Hematopoietic multipotent progenitor cell (in vitro differentiated cells): ENCODE data around the gene SPOCK1. TPM values are rescaled to one million over a fixed set of nuclear protein-coding genes. Genes with fewer than 3 reads are reported as not detected.

Experiments
- DNase-seq, 3 donors: peaks; one replicate each; pipeline ENCODE4 v3.0.0-alpha.2; 2011 to 2015; ENCODE audit warnings: low read depth in 2 of 3, low spot score in 2 of 3
- total RNA-seq: library from RNA; depleted of rRNA; stranded (reverse); fragments of >200 nt; gene quantifications from one replicate; pipeline ENCODE4 v1.2.3, GENCODE V29; 2012

The SPOCK1 gene
- total RNA-seq, 1 donor = under 0.01 TPM

DNA sequence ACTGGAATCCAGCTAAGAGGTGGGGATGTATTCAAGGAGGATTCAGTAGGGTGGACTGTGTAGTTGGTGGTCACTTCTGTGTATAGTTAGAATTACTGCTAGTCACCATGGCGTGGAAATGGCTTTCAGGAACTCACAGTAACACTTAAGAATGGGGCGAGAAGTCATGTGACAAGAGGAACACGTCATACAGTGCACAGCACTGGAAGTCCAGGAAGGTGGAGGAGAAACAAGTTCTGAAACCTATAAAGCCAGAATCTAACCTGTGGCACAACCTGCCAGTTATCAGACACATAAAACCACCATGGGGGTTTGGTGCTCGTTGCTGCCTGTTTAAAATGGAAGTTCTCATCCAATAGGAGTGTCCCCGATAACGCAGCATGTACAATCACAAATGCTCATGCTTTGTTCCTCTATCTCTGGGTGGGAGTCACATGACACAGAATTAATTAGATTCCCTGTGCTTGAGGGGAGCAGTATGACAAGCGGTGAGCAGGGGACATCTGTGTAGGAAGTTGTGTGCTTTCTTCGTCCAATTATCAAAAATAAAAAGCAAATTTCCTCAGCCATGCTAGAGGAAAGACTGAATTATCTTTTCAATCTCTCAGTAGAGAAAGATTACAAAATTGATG lies 193.0 kb downstream of the SPOCK1 start:
- no peak for DNase-seq

DNA sequence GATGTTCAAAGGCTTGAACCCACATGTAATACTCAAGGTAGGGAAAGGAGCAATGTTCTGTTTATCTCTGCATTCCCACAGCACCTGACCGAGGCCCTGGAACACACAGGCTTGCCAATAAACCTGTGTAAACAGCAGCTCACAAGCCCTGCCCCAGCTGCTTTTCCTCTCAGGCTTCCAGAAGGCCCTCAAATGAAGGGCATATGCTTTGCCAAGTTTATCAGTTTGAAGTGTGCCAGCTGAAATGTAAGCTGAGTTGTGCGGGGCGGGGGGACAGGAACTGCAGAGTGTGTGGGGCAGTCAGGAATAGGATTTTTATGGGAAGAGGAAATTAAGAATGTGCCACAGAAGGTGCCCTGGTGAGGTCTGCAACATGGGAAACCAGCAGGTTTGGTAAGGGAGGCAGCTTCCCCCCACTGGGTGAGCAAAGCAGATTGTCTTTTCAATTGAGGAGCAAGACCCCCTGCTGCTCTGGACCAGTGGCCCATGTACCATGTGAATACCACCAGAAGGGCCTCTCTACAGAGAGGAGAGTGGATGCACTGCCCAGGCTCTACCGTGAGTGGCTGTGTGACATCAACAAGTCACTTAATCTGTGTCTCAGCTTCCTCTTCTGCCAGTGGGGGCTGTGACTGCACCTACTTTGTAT lies 194.8 kb downstream of the SPOCK1 start:
- no peak for DNase-seq

DNA sequence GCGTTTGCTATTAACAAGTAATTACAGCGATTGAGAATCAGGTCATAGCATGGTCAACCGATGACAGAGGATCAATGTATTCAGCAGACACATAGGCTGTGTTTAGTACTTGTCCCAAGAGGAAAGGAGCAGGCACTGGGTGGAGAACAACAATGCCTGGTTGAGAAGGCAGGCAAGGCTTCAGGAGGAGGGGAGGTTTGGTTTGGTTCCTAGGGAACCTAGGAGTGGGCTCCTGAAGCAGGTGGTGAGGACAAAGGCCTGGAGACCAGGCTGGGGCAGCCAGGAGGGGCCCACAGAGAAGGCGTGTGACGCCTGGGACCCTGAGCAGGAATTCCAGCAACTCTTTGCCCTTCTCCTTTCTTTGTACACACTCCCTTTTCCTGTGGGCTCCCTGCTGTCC lies 195.6 kb downstream of the SPOCK1 start:
- no peak for DNase-seq

DNA sequence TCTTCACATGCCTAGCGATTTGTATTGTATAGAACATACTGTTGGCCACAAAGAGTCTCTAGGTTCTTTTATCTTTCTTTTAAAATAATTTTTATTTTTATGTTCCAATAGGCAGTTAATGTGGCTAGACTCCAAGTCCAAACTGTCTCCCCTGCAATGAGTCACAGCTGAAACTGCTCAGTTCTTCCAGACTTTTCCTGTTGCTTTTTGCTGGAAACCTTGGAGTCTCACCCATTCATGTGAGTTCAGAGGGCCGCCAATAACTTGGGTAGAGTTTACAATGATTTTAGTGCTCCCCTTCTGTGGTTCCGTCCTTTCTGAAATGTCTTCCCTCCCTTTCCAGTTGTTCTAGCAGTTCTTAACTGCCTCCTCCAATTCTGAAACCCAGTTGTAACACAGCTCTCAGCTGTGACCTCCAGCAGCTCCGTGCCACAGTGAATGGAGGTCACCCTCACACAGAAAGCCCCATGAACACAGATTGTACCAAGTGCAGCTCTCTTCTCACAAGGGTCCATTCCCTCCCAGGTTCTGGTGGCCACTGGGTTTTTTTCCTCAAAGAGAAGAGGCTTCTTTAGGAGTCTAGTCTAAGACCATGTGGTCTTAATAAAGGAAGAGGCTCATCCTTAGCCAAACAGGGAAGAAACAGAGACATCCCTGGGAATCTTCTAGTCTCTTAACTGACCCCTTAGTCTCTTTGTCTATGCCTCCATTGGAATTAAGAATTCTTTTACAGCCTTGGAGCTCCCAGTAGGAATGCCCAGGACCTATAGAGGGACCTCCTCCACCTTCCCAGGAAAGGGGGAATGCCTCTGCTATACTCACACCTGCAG lies 198.5 kb downstream of the SPOCK1 start:
- DNase-seq = no peak

DNA sequence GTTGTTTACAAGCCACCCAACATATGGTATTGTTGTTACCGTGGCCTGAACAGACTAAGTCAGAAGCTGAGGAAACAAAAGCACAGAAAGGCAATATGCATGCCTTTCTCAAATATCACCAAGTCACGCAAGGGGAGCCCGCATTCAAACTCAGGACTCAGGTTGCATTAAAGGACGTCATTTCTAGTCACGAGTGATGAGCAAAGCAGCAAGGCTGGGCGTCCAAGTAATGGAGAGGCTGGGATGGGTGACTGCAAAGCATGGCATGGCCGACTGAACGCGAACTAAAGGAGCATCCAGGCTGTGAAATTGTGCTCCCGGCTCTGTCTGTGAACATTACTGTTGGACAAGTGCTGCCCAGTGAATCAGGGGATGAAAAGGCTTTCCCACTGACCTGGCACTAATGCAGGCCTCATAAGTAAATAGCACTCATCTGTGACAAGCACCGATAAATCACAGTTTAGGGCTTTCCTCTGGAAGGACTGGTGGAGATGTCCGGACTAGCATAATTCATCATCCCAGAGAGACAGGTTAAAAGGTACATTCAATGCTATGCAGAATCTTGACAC lies 202.8 kb downstream of the SPOCK1 start:
- DNase-seq = no peak

DNA sequence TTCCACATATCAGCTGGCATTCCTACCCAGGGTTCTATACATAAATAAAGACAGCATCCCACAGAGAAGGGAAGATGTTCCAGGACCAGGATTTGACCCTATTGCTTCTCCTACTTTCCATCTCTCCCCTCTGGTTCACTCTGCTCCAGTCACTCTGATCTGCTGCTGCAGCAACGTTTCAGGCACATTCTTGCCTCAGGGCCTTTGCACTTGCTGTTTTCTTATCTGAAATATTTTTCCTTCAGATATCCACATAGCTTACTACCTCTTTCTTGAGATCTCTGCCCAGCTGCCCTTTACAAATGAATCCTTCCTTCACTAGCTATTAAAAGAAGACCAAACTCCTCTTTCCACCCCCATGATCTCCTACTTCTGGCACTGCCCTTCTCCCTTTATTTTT lies 204.5 kb downstream of the SPOCK1 start:
- DNase-seq = no peak

DNA sequence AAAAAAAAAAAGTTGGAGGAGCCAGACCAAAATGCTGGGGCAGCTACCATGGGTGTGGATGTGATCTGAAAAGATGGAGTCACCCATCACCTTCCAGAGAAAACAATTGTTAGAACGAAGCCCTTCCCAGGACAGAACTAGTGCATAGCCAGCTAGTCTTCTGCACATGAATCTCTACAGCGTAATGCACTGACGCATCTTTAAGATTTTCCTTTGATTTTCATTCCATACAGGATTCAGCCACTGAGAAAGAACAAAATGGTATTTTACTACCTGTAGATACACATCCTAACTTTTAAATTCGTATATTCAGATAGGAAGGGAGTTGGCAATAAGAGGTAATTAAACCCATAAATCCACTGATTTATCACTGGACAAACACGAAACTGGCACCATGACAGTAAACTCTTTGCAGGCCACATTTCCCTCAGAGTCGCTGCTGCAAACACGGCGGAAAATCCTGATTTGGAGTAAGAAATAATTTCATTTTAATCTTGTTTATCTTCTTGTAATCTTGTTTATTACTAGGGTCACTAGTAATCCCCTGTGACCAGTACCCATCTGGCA lies 206.6 kb downstream of the SPOCK1 start:
- DNase-seq = no peak

DNA sequence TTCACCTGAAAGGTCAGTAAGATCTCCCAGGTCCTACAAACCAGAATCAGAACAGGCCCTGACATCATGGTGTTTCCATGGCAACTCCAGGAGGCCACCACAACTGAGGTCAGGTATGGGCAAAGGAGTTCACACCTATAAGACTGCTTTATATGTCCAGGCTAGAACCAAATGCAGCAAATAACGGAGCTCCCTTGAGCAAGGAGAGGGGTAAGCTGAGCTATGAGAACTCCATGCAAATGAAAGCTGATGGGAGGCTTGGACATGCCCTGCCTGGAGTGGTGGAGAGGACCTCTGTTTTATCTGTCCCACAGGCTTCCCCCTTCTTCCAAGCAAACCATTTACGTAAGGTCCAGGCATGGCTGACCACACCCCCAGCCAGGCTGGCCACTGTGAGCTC lies 207.7 kb downstream of the SPOCK1 start:
- no peak for DNase-seq

DNA sequence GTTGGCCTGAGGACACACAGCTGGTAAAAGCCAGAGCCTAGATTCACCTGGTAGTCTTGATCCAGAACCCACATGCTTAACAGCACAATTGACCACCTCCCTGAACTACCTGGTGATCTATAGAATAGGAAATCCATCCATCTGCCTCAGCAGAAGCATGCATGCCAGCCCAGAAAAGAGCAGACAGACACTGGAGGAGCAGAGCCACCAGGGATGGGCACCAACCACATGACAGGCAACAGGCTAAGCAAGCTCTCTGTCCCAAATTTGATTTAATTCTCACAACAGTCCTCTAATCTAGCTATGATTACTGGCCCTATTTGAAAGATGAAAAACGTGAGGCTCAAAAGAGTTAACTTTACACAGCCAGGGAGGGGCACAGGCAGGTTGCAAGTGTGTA lies 208.1 kb downstream of the SPOCK1 start:
- DNase-seq = no peak

DNA sequence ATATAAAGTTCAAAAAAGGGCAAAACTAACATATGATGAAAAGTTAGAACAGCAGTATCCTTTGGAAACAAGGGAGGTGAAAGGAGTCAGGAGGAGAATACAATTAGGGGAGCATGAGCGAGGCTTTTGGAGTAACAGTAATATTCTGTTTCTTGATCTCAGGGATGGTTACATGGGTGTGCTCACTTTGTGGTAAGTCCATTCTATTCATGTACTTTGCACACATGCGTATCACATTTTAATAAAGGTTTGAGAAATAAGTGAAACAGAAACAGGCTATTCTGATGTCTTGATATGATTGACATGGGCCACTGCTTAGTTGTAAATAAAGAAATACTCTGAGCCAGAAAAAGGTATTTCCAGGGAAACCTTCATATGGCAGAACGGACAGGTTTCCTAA lies 208.8 kb downstream of the SPOCK1 start:
- DNase-seq = no peak

DNA sequence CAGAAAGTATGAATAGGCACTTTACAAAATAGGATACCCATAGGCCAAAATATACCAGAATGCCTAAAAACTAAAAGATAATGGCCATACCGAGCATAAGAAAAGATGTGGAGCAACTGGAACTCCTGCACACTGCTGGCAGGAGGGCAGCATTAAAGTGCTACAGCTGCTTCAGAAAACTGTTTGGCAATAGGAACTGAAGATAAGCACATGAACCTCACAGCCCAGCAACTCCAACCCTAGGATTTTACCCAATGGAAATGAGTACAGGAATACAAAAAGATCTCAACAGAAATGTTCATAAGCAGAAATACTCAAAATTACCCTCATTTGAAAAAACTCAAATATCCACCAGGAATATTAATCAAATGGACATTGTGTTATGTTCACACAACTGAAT lies 209.3 kb downstream of the SPOCK1 start:
- no peak for DNase-seq

DNA sequence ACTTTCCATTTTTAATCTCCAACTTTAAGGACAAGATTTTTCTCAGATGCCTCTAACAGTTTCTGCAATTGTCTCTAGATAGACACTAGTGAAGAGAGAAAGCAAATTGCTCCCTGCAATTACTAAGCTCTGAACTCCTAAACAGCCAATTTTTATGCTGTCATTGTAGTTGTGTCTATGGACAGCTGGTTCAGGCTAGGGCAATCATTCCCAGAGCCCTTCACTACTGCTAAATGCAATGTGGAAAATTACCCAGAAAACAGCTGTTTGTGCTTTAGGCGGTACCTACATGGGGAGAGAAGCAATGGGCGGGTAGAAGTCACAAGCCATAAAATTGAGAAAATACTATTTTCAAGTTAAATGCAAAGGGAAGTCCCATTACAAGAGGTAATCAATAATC lies 211.6 kb downstream of the SPOCK1 start:
- DNase-seq = no peak

DNA sequence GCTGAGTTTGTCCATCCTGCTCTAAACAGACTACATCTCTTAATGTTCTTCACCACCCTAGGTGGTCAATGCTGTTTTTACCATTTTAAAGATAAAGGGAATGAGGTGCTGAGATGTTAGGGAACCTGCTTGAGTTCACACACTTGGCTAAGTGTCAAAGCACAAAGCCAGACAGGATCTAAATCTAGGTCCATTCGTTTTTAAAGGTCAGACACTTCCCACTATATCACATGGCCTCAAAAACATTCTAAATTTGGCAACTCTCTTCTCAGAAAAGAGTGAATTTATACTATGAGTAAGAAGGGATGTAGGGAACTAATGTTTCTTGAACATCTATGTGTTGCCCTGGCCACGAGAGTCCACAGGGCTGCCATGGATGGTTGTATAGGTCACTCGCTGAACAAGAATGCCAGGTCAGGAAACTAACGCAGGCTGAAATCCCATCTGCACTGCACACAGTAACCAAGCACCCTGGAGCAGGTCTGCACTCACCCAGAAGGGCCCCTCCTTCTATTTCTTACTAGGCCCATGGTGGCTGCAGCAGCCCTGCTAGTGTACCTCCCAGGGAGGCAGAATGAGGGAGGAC lies 213.0 kb downstream of the SPOCK1 start:
- no peak for DNase-seq

DNA sequence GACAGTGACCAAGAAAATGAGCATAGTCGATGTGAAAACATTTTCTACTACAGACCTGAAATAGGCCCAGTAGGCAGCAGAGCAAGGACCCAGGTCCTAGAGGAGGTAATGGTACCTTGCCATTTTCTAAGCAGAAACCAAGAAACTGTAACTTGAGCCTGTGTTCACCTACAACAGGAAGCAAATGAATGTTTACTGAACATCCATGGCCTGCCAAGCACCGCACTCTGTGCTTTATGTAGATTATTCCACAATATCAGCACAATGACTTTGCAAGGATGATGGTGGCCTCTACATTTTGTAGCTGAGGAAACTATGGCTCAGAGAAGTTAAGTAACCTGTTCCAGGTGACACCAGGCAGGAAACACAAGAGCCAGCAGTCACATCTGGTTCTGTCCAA lies 215.3 kb downstream of the SPOCK1 start:
- DNase-seq = no peak

DNA sequence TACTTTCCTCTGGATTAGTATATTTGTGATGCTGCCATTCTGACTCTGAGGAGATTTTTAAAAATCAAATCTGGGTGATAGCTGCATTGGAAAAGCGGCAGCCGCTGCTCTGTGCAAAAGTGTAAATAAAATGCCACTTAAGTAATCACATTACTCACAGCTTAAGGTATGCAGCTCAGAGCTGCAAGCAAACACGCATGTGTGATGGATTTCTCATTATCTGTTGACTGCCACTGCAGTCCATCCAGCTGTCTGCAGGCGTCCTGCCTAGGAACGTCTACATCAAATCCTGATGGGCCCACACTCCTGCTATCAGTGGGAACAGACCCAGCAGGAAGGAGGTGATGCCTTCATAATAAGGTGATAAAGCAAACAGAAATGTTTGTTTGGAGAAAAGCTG lies 216.9 kb downstream of the SPOCK1 start:
- no peak for DNase-seq

DNA sequence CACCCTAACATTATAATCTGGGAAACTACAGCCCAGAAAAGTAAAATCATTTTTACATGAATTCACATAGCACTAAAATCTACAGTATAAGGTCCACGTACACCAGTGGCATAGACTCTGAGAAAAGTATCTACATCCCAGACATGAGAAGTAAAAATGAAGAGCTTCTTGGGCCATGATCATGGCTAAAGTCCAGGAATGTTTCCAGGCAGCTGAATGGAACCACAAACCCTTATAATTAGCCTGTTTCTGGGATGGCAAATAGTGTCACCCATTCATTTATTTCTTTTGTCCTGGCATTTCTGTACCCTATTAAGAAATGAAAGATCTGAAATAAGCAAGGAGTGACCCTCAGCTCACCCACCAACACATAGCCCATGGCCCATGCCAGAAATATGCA lies 217.9 kb downstream of the SPOCK1 start:
- no peak for DNase-seq

DNA sequence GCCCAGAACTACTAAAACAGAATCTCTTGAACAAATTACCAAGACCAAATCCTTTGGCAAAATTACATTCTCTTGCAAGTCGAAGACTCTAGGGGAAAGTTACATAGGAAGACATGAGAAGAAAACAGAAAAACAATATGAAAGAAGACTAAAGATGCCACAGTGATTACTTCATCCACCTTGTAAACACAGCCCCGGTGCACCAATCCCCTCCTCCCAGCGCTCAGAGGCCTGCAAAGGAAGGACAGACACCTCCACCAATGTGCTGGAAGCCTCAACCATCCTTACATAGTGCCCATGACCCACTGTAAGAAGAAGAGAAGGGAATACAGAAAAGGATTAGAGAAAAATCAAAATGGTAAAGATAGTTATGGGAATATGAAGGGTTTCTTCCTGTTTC lies 218.5 kb downstream of the SPOCK1 start:
- no peak for DNase-seq

DNA sequence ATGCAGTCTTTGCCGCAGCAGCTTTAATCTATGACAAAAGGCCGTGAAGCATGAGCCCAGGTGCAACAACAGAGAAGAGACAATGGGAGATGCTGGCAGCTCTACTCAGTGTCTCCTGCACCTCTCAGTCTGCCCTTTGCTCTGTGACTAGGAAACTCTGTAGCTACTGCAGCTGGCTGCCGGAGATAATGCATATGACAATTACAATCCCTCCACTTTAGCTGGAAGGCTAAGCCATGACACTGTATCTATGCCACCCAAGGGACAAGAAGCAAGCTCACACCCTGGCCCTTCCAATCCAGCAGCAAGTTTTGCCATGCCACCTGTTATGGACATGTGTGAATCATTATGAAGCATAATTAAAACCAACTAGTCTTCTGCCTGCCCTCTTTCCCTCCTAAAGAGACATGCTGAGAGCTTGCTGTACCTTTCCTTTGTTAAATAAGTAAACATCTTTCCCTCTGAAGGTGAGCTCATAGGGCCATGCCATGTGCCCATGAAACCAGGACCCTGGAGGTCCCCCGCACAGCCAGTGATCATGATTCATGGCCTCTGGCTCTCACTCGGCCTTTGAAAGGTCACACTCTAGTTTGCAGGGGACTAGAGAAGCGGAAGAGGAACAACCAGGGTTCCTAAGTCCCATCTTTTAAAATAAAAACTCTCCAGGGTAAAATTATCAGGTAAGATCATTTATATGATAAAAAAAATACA lies 219.4 kb downstream of the SPOCK1 start:
- no peak for DNase-seq

DNA sequence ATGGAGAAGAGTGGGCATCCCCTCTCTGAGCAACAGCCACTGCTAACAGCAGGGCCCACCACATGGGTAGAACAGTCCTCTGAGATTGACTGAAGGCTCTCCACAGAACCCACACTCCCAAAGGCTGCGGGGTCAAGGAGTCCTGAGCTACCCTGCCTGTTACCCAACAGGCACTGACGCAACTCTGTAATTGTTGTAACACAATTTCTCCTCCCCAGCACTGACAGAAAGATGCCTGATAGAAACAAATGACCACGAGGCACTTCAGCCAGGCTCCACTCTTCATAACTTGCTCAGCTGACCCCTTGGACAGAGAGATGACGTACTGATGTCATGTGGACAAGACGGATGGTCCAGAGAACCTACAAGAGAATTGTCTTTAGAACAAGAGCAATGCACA lies 220.7 kb downstream of the SPOCK1 start:
- no peak for DNase-seq

DNA sequence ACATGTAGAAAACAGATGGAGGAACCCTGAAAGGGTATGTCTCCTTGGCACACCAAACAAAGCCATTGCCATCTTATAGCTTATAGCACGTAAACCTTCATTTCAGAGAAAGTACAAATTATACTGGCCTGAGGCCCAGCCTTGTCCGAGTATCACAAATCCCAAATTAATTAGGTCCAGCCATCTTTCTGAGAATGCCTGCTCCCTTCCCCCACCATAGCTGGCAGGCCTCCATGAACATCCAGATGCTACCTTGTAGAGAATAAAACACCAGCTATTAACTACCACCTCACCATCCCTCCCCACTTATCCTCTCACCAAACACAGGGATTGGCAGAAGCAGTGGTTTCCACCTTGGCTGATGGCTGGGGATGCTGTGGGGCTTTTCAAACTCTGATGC lies 224.0 kb downstream of the SPOCK1 start:
- no peak for DNase-seq
